Sigmoid colon (tissue), 4 donors: ENCODE results near the gene SULF2.

Experiments used
- CTCF ChIP-seq, 4 experiments: fragments of 450-650 bp in 3 of 4; fragments of 200-600 bp in 1 of 4; IDR thresholded peaks; one replicate each; pipeline ENCODE4 v1.5.1; 2016 to 2019; ENCODE audit warnings: antibody characterized with exemption in 4 of 4, mild to moderate bottlenecking in 3 of 4, moderate library complexity in 2 of 4
- POLR2AphosphoS5 ChIP-seq, 4 donors: sonication (generic); formaldehyde crosslinking; IDR thresholded peaks; one replicate each; pipeline ENCODE4 v1.6.1; 2017; ENCODE audit warnings: antibody characterized with exemption in 4 of 4

GRCh38 chr20:47789081-47789763, 3.9 kb upstream of the SULF2 start:
- no peak for TF ChIP-seq POLR2AphosphoS5 (IDR thresholded peaks at IDR 0.05)
- TF ChIP-seq CTCF (IDR thresholded peaks at IDR 0.05) = no peak
